PC-3 (cell line): ENCODE data around the gene CYP4F3.

Experiments used
- EZH2 ChIP-seq: fragments of 300-600 bp; sonication (generic); IDR thresholded peaks from one replicate; pipeline ENCODE4 v1.6.1; 2017; ENCODE audit warnings: antibody characterized with exemption, mild to moderate bottlenecking, low read length; ENCODE audit not compliant: unreplicated experiment
- TF ChIP-seq, protein P1 (sequence below): fragments of 300-600 bp; sonication (generic); conservative IDR thresholded peaks from 2 replicates; pipeline ENCODE4 v1.5.1; 2017; ENCODE audit warnings: antibody characterized with exemption, low read depth, mild to moderate bottlenecking, low read length

DNA sequence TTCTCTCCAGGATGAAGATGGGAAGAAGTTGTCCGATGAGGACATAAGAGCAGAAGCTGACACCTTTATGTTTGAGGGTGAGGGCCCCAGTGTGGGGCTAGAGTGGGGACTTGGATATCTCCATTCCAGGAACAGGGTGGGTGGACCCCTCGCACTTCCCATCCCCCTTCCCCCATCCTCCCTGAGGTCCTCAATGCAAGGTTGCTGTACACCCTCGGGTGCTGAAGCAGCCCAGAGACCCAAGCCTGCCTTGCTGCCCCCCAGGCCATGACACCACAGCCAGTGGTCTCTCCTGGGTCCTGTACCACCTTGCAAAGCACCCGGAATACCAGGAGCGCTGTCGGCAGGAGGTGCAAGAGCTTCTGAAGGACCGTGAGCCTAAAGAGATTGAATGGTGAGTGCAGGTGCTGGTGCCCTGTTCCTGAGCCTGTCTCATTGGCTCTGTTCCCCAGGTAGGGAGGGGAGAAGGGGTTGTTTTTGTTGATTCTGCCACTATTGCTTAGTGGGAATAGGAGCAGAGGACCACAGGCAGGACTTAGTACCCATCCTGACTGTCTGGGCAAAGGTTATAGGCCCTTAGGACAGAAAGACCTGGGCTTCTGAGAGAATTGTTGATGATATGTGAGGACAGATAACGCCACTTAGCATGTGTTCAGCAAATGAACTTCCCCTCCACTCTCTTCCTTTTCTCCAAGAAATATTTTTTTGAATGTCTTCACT is 12.0 kb downstream of the CYP4F3 start:
- TF ChIP-seq EZH2, result no peak
- TF ChIP-seq, protein P1, sequence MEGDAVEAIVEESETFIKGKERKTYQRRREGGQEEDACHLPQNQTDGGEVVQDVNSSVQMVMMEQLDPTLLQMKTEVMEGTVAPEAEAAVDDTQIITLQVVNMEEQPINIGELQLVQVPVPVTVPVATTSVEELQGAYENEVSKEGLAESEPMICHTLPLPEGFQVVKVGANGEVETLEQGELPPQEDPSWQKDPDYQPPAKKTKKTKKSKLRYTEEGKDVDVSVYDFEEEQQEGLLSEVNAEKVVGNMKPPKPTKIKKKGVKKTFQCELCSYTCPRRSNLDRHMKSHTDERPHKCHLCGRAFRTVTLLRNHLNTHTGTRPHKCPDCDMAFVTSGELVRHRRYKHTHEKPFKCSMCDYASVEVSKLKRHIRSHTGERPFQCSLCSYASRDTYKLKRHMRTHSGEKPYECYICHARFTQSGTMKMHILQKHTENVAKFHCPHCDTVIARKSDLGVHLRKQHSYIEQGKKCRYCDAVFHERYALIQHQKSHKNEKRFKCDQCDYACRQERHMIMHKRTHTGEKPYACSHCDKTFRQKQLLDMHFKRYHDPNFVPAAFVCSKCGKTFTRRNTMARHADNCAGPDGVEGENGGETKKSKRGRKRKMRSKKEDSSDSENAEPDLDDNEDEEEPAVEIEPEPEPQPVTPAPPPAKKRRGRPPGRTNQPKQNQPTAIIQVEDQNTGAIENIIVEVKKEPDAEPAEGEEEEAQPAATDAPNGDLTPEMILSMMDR, result no peak
